GM21423 (cell line): Measurements from ENCODE around the gene TMEM19.
A peak's percentile ranks its signal among the peaks of the same experiment; 100 is the strongest.

Experiments
- ATAC-seq: cut with Tn5 transposase; IDR thresholded peaks from one replicate; pipeline ENCODE4 v1.9.1; 2021; ENCODE audit warnings: mild to moderate bottlenecking, moderate library complexity; ENCODE audit not compliant: unreplicated experiment

TMEM19 gene

GRCh38 chr12:71710276-71711125 lies 24.6 kb downstream of the TMEM19 start:
- no peak for ATAC-seq

- no peak for ATAC-seq
Observed at GRCh38 chr12:71718611-71719010, 32.7 kb downstream of the TMEM19 start.

GRCh38 chr12:71719647-71720370 lies 33.9 kb downstream of the TMEM19 start:
- ATAC-seq = no peak

- no peak for ATAC-seq
Observed at GRCh38 chr12:71721783-71722505, 36.1 kb downstream of the TMEM19 start.

- ATAC-seq = no peak
Observed at GRCh38 chr12:71725011-71725410, 39.1 kb downstream of the TMEM19 start.

GRCh38 chr12:71726548-71726947 lies 40.7 kb downstream of the TMEM19 start:
- ATAC-seq = no peak

GRCh38 chr12:71727958-71728357 lies 42.1 kb downstream of the TMEM19 start:
- no peak for ATAC-seq

GRCh38 chr12:71730936-71731335 lies 45.1 kb downstream of the TMEM19 start:
- no peak for ATAC-seq

GRCh38 chr12:71731439-71732356 lies 45.8 kb downstream of the TMEM19 start:
- ATAC-seq = no peak

- ATAC-seq = no peak
Observed at GRCh38 chr12:71732357-71732712, 46.5 kb downstream of the TMEM19 start.

- ATAC-seq = no peak
Observed at GRCh38 chr12:71737197-71737596, 51.3 kb downstream of the TMEM19 start.

GRCh38 chr12:71742998-71743397 lies 57.1 kb downstream of the TMEM19 start:
- no peak for ATAC-seq

- no peak for ATAC-seq
Observed at GRCh38 chr12:71744522-71745300, 58.8 kb downstream of the TMEM19 start.

- ATAC-seq = peak; percentile 93
Observed at GRCh38 chr12:71746974-71747611, 61.2 kb downstream of the TMEM19 start.

- no peak for ATAC-seq
Observed at GRCh38 chr12:71748081-71748850, 62.4 kb downstream of the TMEM19 start.

GRCh38 chr12:71749666-71750065 lies 63.8 kb downstream of the TMEM19 start:
- ATAC-seq = no peak

GRCh38 chr12:71752891-71753290 lies 67.0 kb downstream of the TMEM19 start:
- ATAC-seq = no peak
